Stimulated activated CD4-positive, alpha-beta T cell treated with anti-CD3 and anti-CD28 coated beads, Interleukin-15, amount 100 ng/mL, for 48 hours (primary cell): ENCODE measurements around the gene PTPN14.
"Not testable (repeated sequence)": the region's sequence is repeated elsewhere in the genome, so short reads cannot be mapped to it uniquely, and the experiment has no call there.

ENCODE experiments used
- DNase-seq, 2 donors: peaks; one replicate each; pipeline ENCODE4 v3.0.0-alpha.2; 2020; ENCODE audit warnings: low read depth in 2 of 2

Gene PTPN14

DNA sequence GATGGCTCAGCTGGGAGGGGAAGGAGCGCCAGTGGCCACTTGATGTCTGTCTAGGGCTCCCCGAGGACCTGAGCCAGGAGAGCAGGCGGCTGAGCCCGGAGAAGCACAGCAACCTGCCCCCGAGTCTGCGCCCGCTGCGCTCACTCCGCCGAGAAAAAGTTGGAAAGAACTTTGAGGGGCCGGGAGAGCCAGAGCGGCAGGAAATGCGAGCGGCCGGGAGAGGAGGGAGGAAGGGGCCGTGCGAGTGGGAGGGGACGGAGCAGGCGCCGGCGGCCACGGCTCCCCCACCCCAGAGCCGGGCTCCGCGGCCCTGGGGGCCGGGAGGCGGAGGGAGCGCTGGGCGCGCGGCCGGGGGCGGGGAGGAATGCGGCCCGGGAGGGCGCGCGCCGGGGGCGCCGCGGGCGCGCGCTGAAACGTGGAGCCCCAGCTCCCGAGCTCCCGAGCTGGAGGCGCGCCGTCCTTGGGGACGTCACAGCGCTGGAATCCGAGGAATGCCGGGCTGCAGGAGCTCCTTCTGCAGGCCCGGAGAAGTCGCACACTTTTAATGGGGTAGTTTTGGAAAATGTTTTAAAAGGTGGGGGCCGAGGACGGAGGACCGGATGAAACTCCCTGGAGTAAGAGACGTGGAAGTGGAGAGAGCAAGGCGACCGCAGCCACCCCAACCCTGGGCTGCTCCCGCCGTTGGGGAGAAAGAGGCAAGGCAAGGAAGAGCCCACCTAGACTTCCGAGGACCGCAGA lies at the start of gene PTPN14:
Gene PTPN14, minus strand, starts transcription at position 167 of the 738 bp plus-strand sequence. CDS start 86,799 bp downstream, outside the sequence.
- DNase-seq, result no peak

DNA sequence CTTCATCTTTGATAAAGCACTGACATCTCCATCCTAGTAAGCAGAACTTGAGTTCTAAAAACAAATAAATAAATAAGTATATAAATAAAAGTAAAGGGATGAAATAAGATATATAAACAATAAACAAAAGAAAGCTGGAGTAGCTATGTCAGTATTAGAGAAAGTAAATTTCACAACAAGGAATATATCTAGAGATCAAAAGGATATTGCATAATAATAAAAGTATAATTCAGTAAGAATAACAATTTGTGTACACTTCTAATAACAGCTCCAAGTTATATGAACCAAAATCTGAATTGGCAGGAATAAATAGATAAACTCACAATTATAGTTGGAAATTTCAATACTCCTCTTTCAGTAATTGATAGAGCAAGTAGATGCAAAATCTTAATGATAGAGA lies 41.8 kb upstream of the PTPN14 start:
- DNase-seq, result no peak

DNA sequence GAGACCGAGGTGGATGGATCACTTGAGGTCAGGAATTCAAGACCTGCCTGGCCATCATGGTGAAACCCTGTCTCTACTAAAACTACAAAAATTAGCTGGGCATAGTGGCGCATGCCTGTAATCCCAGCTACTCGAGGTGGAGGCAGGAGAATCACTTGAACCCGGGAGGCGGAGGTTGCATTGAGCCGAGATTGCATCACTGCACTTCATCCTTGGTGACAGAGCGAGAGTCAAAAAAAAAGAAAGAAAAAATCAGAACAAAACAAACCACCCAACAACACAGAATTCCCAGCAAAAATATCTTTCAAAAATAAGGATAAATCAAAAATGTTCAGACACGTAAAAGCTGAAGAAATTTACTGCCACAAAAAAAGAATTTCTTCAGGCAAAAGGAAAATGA lies 40.5 kb upstream of the PTPN14 start:
- not testable (repeated sequence) for DNase-seq

DNA sequence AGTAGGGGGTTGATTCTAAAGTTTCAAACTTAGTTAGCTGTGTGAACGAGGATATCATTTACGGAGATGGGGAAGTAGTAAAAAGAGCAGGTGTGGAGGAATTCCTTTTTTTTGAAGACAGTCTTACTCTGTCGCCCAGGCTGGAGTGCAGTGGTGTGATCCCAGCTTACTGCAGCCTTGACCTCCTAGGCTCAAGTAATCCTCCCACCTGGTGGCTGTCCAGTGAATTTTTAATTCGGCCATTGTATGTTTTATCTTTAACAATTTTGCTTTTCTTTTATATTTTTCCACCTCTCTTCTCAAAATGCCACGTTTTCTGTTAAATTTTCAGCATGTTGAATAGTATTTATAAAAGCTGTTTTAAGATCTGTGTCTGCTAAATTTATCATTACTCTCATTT lies 39.3 kb upstream of the PTPN14 start:
- DNase-seq, result no peak

DNA sequence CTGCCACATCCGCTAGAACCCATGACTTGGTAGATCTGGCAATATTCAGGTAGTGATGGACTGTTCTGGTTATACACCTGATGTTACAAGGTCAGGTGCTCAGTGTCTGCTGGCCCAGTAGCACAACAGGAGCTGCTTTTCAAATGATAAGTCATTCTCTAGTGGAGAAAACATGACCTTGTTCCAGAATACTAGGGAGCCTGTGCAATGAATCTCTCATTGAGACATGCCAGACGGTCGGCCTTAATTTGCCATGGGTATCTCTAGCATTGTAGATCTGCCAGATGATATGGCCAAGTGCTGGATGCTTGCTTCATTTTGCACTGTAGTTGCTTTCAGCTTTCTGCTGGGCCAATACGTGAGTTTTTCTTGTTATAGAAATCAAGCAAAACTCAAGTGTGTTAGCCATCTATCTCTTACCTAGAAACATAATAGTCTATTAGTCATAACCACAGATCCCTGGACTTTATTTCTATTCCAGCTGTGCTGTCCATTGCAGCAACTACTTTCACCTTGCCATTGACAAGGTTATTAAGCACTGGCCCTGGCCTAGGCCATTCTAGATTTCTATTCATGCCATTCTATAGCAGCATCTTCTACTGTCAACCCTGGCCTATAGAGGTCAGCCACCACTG lies 37.7 kb upstream of the PTPN14 start:
- DNase-seq, result no peak

DNA sequence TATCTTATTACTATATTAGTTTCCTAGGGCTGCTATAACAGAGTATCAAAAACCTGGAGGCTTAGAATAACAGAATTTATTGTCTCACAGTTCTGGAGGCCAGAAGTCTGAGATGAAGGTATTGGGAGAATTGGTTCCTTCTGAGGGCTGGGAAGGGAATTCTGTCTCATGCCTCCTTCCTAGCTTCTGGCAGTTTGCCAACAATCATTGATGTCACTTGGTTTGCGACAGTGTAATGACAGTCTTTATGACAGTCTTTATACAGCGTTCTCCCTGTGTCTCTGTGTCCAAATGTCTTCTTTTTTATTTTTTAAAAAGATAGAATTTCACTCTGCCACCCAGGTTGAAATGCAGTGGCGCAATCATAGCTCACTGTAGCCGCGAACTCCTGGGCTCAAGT lies 35.8 kb upstream of the PTPN14 start:
- DNase-seq, result no peak

DNA sequence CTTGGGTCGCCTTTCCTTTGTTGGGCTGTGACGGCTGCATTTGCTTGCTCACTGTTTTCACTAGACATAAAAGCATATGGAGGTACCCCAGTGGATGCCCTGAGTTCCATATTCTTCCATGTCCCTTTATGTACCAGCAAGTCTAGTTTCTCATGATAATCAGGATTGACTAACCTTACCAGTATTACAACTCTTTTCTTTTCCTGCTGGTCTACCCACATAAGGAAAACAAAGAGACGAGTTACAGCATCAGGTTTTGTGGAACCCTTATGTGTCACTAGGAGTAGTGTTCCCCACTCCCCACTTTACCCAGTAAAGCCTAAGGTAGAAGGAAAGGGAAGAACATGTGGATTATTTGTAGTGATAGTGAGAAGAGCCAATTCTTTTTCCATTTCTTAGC lies 35.2 kb upstream of the PTPN14 start:
- no peak for DNase-seq

DNA sequence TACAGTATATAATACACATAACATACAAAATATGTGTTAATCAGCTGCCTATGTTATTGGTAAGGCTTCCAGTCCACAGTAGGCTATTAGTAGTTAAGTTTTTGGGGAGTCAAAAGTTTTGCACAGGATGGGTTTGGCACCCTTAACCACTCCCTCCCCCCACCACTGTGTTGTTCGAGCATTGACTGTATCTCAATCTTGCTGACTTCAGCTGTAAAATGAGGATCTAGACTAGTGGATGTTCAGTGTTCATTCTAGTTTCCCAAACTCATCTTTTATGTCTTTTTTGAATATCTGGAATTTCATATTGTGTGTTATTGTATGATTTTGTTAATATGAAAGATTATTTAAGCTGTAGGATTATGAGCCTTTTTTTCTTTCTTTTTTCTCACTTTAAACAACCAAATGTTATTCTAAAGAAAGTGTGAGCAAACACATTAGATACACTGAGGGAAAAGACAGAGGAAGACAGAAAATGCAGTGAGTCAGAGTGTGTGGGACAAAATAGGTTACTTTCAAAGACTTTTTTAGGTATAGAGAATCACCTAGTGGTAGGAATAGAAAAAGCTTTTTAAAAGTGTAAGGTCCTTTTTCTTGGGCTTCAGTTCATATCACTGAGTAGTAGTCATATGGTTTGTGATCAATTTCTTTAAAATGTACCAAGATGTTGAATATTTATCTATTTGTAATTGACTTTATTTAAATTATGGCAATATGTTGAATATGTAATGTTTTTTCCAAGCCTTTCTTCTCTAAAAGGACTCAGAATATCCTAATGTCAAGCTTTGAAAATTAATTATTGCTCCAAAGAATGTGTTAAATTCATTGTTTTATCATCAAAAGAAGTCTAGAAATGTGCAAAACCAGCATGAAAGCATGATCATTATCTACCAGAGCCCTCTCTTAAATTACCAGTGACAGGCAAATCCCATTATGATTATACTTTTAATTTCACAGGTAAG lies 33.7 kb upstream of the PTPN14 start:
- DNase-seq, result no peak

DNA sequence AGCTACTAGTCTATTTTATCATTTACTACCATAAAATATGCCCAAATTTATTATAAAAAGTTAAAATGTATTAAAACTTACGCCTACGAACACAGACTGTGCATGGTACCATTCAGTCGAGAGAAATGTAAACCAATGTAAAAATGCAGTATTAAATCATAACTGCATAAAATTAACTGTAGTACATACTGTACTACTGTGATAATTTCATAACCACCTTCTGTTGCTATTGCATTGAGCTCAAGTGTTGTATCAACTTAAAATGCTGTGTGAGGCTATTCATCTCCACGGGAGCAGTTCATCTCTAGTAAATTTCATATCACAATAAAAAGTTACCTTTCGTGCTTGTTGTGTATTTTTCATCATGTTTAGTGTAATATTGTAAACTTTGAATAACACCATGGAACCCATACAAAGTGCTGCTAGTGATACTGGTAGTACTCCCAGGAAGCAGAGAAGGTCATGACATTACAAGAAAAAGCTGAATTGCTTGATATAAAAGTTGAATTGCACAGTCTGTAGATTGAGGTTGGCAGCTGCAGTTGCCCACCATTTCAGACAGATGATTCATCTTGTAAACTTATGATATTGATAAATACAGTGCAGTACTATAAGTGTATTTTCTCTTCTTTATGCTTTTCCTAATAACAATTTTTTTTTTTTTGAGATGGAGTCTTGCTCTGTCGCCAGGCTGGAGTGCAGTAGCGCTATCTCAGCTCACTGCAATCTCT lies 32.6 kb upstream of the PTPN14 start:
- no peak for DNase-seq

DNA sequence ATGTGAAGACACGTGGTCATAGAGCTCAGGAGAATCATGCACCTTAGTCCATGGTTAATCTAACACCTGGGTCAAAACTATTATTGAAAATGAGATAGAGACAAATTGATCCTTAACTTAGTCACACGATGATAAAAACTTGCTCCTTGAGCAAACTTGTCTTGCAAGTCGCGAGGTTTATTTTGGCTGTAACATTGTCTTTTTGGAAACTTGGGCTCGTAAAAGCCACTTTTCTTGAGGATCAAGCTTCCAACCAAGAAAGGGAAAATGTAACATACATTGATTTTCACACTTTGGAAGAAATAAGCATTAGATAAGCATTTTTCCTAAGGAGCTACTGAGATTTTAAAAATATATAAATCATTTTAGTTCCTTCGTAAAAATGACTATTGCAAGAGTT lies 31.7 kb upstream of the PTPN14 start:
- DNase-seq, result no peak

DNA sequence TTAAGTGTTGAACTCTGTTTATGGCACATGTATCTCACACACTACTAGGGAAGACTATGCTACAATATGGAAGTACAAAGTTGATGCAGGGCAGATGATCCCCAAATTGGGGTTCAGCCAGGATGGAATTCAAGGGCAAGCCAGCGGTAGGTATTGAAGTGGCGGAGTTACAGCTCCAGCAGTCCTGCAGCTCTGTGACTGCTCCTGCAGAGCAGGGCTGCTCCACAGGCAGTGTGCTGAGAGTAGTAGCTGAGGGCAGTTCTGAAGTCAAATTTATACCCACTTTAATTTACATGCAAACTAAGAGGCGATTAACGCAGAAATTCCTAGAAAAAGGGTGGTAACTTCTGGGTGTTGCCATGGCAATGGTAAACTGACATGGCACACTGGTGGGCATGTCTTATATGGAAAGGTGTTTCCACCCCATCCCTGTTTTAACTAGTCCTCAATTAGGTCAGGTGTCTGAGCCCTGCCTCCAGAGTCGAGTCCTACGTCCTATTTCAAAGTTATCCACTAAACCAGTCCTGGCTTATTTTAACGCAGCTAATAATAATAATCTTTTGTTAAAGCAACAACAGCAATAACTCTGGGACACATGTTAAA lies 31.0 kb upstream of the PTPN14 start:
- no peak for DNase-seq

DNA sequence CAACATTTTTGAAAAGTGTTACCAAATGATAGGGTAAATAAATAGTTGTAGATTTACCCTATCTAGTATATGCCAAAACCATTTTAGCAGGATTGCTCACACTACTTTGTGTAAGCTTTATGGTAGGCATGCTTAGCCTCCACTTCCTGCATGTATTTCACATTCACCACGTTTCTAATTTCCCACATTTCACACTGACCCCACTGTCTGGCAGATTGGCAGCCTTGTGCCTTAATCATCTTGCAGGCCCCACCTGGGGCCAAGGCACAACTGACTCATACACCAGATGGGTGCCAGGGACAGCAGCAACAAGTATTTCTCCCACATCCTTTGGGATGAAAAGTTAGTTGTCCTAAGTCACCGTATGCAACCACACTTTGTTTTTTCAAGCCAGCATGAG lies 30.4 kb upstream of the PTPN14 start:
- no peak for DNase-seq

DNA sequence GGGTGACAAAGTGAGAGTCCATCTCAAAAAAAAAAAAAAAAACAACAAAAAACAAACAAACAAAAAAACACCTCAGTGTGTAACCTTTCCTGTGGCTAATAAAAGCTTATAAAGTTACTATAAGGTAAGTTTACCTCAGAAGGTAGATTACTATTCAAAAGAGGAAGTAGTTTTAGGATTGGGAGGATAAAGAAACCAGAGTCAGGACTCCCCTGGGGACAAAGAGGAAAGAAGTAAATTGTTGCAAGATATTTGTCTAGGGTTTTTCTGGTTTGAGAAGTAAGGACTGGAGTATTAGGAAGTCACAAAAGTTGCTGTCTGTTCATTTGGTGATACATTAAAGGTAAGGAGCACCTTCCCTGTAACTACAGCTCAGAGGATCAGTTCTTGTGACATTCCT lies 27.8 kb upstream of the PTPN14 start:
- DNase-seq, result no peak

DNA sequence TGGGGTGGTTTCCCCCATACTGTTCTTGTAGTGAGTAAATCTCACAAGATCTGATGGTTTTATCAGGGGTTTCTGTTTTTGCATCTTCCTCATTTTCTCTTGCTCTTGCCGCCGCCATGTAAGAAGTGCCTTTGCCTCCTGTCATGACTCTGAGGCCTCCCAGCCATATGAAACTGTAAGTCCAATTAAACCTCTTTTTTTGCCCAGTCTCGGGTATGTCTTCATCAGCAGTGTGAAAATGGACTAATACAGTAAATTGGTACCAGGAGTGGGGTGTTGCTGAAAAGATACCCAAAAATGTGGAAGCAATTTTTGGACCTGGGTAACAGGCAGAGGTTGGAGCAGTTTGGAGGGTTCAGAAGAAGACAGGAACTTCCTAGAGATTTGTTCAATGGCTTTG lies 24.7 kb upstream of the PTPN14 start:
- DNase-seq, result not testable (repeated sequence)

DNA sequence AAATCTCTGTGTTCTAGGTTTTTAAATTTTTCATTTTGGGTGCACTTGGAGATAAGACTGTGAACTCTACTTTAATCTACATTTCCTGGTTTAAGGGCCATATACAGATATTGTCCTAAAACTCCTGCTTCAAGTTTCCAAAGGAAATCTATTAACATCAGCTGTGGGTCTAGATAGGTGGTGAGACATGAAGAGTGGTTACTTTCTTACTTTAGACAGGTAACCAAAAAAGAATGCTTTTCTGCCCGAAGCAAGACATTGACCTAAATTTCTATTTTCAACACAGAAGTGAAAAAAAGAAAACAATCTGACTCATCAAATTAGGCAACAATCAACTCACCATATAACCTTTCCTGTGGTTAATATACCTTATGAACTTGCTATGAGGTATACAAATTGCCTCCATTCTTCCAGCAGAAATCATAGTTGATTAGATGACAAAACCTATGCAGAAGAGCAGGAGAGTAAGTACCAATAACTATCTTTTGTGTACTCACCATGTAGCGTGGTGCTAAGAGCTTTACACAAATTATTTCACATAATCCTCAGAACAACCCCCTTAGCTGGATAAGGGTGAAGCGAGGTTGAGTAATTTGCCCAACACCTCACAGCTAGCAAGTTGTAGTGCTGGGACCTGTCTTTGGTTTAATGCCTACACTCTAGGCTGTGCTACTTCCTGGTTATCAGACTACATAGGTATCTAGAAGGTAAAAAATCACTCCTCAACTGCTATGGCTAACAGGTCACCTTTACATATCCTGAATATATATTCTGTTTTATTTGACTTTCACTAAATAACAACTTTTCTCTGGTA lies 23.4 kb upstream of the PTPN14 start:
- no peak for DNase-seq

DNA sequence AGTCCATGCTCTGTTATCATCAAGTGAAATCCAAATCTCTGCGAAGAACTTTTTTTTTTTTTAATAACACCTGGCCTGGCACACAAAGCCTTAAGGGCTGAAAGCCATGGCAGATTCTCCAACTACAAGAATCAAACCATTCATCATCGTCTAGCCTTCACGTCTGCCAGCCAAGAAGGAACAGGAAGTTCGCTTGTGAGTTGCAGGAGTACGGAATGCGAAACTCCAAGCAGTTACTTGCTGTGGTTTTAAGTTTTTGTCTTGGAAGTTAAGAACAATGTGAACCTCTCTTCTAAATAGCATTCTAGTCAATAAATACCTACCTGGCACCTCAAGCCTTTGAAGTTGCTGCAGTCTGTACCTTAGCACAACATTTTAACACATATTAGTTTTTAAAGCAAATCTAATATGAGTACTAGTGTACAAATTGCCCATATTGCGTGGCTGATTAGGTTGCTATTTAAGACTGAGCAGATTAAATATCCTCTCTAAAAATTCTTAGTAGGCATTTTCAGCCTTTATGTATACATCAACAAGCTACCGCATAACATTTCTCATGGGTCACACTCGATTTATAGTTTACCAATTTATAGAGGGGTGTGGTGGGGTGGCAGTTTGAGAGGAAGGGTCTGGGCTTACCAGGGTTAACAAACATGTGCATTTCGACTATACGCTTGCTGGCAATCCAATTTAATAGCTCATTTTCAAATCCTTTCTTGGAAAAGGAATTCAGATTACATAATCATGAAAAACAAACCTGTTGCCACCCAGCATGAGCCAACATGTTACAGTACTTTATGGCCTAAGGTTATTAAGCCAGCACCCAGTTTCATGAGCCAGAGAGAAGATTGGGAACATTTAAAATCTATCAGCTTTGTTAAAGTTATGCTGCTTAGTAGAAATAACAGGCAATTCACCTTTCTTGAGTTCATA lies 22.2 kb upstream of the PTPN14 start:
- no peak for DNase-seq

DNA sequence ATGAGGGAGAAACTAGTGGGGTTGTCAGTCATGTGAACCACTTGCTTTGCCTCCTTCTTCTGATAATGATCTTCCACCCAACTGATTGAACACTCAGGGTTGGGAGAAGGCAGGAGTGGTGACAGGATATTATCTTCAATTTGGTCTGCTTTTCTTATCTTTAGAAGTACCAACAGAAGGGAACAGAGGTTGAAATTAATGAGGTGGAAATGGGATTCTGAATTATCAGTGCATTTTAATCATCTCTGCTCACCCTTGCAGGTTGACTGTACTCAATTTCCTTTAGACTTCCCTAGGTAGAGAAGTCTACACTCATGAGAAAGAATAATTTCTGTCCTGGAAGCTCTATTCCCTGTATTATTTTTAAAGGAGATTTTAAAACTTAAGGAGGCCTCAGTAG lies 19.9 kb upstream of the PTPN14 start:
- no peak for DNase-seq

DNA sequence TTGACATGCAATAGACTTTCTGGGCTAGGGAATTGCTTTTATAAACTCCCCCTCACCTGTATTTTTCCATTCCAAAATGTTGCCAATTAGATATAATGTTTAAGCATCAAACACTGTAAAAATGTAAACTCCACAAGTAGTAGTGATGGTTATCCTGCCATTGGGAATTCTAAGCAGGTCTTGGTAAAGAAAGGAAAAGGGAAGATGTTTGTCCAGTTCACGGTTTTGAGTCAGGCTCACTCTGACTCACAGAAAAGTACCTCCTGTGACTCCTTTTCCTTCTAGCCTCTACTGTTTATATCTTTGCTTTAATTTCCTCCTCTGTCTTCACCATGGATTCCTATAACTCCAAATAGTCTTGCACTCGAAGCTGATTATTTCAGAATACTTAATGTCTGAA lies 19.0 kb upstream of the PTPN14 start:
- no peak for DNase-seq

DNA sequence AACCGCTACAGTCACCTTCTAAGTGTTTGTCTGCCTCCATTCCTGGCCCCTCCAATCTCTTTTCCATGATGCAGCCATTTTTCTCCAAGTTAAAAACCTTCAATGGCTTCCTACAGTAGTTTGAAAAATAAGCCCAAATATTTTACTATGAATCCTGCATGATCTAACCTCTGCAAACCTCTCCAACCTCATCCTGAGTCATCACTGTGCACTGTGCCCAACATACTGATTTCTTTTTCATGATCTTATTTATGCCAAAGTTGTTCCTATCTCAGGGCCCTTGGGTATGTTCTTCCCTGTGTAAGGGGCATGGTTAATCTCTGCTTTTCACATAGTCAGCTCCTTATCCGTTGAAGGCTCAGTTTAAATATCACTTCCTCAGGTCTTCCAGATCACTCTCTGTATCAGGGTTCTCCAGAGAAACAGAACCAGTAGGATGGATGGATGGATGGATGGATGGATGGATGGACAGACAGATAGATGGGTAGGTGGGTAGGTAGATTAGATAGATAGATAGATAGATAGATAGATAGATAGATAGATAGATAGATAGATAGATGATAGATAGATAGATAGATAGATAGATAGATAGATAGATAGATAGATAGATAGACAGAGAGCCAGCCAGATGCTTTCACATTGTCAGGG lies 18.1 kb upstream of the PTPN14 start:
- no peak for DNase-seq
